ENCODE measurements around the gene CAPN2. TPM values are rescaled to one million over a fixed set of nuclear protein-coding genes. Genes with fewer than 3 reads are reported as not detected.
"Not testable (repeated sequence)": the region's sequence is repeated elsewhere in the genome, so short reads cannot be mapped to it uniquely, and the experiment has no call there.

Gene CAPN2
- polyA plus RNA-seq, 3 donors = 127 to 186 (median 182) TPM

DNA sequence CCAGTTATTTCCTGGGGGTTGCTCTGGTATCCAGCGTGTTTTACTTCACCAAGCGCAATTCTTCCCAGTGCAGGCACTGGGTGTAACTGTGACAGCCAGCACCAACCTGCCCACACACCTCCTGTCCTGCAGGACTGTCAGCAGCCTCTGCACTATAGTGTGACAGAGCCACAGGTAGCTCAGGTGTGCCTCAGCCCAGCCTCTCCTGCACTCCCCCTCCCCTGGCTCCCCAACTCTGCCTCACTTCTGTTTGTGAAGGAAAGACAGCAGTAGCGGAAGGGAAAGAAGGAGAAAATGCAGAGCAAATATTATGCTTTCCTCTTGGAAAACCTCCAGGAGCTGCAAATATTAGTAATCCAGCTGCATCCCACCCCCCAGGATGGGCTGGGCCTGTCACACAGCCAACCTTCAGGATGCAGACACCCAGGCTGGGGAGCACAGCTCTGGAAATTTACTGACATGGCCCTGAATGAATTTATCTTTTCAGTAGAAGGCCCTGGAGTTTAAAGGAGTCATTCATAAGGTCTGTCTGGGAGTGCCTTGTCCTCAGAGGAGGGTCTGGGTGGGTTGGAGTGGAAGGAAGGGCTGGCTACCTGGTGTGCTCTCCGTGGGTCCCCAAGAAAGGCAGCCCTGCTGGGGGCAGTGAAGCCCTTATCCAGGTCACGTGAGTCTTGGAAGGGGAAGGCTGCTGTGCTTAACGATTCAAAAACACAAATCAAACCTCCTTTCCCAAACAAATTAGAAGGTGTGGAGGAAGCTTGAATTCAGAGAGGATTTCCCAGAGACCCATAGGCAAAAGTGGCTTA lies 20.9 kb downstream of the CAPN2 start:
- peaks cover 88% of the 10 kb centered on the region for H3K79me2 ChIP-seq (ENCODE audit: insufficient read depth, low read length)
- no peak overlapping the region for H3K9ac ChIP-seq (ENCODE audit: insufficient read depth, low read length, poor library complexity, severe bottlenecking)
- H3K27me3 ChIP-seq (ENCODE audit: control insufficient read depth in 2 of 2, insufficient read depth in 2 of 2, low read length in 2 of 2) = no peaks in the 10 kb centered on the region
- no peak for DNase-seq
- H3K27ac ChIP-seq (ENCODE audit: low read depth in 1 of 2, low read length in 2 of 2) = peak overlapping the region in 1 of 2 donors; percentile 59
- intact Hi-C loops (cut with micrococcal nuclease) = no loop called here
- H3K4me1 Mint-ChIP-seq = peaks cover 24% of the 10 kb centered on the region
- H3K4me3 Mint-ChIP-seq = no peak overlapping the region
- H3K4me3 ChIP-seq (replicated peaks in 1 of 3; ENCODE audit: low read depth in 2 of 3, low read length in 3 of 3) = no peak overlapping the region
- peak overlapping the region; percentile 15 to 83 (median 27) for H3K27ac Mint-ChIP-seq
- peaks cover 87% of the 10 kb centered on the region for H4K20me1 ChIP-seq (ENCODE audit: insufficient read depth, low read length)
- peaks cover 0 to 12% of the 10 kb centered on the region in 2 donors for H3K4me1 ChIP-seq (ENCODE audit: control insufficient read depth in 1 of 2, insufficient read depth in 2 of 2, low read length in 2 of 2)
- peaks cover 0 to 1% (median 0%) of the 10 kb centered on the region in 3 donors for H3K27me3 Mint-ChIP-seq (ENCODE audit: low read depth in 3 of 3)
- WGBS (ENCODE audit: insufficient coverage) = 100% methylated on average over 2 of the region's 6 CpGs
- H3K9me3 ChIP-seq (replicated peaks in 1 of 2; ENCODE audit: control insufficient read depth in 1 of 2, insufficient read depth in 1 of 2, low read length in 2 of 2) = no peaks in the 10 kb centered on the region
- no peak overlapping the region for H3K4me2 ChIP-seq (replicated peaks; ENCODE audit: extremely low read depth, low read length, poor library complexity, severe bottlenecking)
- H3K36me3 Mint-ChIP-seq = peaks cover 66 to 83% of the 10 kb centered on the region in 2 donors
- H3K36me3 ChIP-seq (replicated peaks in 1 of 2; ENCODE audit: control insufficient read depth in 1 of 2, insufficient read depth in 2 of 2, low read length in 2 of 2) = peaks cover 55 to 85% of the 10 kb centered on the region in 2 donors
- no peaks in the 10 kb centered on the region for H3K9me3 Mint-ChIP-seq
- no peak for TF ChIP-seq CTCF (IDR thresholded peaks at IDR 0.05)
- H2AFZ ChIP-seq (ENCODE audit: insufficient read depth, low read depth, low read length, poor library complexity, severe bottlenecking) = no peak overlapping the region

GRCh38 chr1:223733898-223734852 lies 21.8 kb downstream of the CAPN2 start:
- Histone ChIP-seq H4K20me1 (ENCODE audit: insufficient read depth, low read length) (peaks cover 91% of the 10 kb centered on the region), H3K9me3 (replicated peaks in 1 of 2; ENCODE audit: control insufficient read depth in 1 of 2, insufficient read depth in 1 of 2, low read length in 2 of 2) (no peaks in the 10 kb centered on the region), H3K4me3 (replicated peaks in 1 of 3; ENCODE audit: low read depth in 2 of 3, low read length in 3 of 3) (no peak overlapping the region), H3K9ac (ENCODE audit: insufficient read depth, low read length, poor library complexity, severe bottlenecking) (no peak overlapping the region), H3K36me3 (replicated peaks in 1 of 2; ENCODE audit: control insufficient read depth in 1 of 2, insufficient read depth in 2 of 2, low read length in 2 of 2) (peaks cover 55 to 85% of the 10 kb centered on the region in 2 donors), H3K27ac (ENCODE audit: low read depth in 1 of 2, low read length in 2 of 2) (peak overlapping the region in 1 of 2 donors; percentile 59), H3K4me1 (ENCODE audit: control insufficient read depth in 1 of 2, insufficient read depth in 2 of 2, low read length in 2 of 2) (peaks cover 0 to 12% of the 10 kb centered on the region in 2 donors), H2AFZ (ENCODE audit: insufficient read depth, low read depth, low read length, poor library complexity, severe bottlenecking) (no peak overlapping the region), H3K4me2 (replicated peaks; ENCODE audit: extremely low read depth, low read length, poor library complexity, severe bottlenecking) (no peak overlapping the region), H3K79me2 (ENCODE audit: insufficient read depth, low read length) (peaks cover 86% of the 10 kb centered on the region), H3K27me3 (ENCODE audit: control insufficient read depth in 2 of 2, insufficient read depth in 2 of 2, low read length in 2 of 2) (no peaks in the 10 kb centered on the region)
- no peak for DNase-seq
- H3K9me3 Mint-ChIP-seq = no peaks in the 10 kb centered on the region
- WGBS (ENCODE audit: insufficient coverage) = 97% methylated on average over 17 of the region's 20 CpGs
- H3K36me3 Mint-ChIP-seq = peaks cover 66 to 84% of the 10 kb centered on the region in 2 donors
- H3K4me3 Mint-ChIP-seq = no peak overlapping the region
- H3K4me1 Mint-ChIP-seq = peaks cover 21% of the 10 kb centered on the region
- H3K27me3 Mint-ChIP-seq (ENCODE audit: low read depth in 3 of 3) = peaks cover 0 to 1% (median 0%) of the 10 kb centered on the region in 3 donors
- TF ChIP-seq CTCF (IDR thresholded peaks at IDR 0.05) = no peak
- intact Hi-C loops (cut with micrococcal nuclease) = no loop called here
- peak overlapping the region in 5 of 7 donors; percentile 15 to 73 (median 52) for H3K27ac Mint-ChIP-seq

DNA sequence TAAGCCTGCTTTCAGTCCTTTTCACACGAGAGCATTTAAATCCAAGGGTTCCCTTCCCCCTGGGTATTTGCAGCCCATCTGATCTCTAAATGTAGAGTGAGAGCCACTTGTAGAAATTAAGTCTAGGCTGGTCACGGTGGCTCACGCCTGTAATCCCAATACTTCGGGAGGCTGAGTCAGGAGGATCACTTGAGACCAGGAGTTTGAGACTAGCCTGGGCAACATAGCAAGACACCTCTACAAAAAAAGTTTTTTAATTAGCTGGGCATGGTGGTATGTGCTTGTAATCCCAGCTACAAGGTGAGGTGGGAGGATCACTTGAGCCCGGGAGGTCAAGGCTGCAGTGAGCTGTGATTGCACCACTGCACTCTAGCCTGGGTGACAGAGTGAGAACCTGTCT lies 24.3 kb downstream of the CAPN2 start:
- H3K27me3 Mint-ChIP-seq (ENCODE audit: low read depth in 3 of 3); DNase-seq; H3K4me1 ChIP-seq (ENCODE audit: control insufficient read depth in 1 of 2, insufficient read depth in 2 of 2, low read length in 2 of 2); H3K4me1 Mint-ChIP-seq; H3K4me2 ChIP-seq (replicated peaks; ENCODE audit: extremely low read depth, low read length, poor library complexity, severe bottlenecking); H3K9me3 ChIP-seq (replicated peaks in 1 of 2; ENCODE audit: control insufficient read depth in 1 of 2, insufficient read depth in 1 of 2, low read length in 2 of 2); H3K9ac ChIP-seq (ENCODE audit: insufficient read depth, low read length, poor library complexity, severe bottlenecking); H3K27me3 ChIP-seq (ENCODE audit: control insufficient read depth in 2 of 2, insufficient read depth in 2 of 2, low read length in 2 of 2); H3K4me3 Mint-ChIP-seq; H3K9me3 Mint-ChIP-seq; intact Hi-C loops (cut with micrococcal nuclease); H2AFZ ChIP-seq (ENCODE audit: insufficient read depth, low read depth, low read length, poor library complexity, severe bottlenecking); H3K4me3 ChIP-seq (replicated peaks in 1 of 3; ENCODE audit: low read depth in 2 of 3, low read length in 3 of 3): not testable (repeated sequence)
- Mint-ChIP-seq H3K27ac (peak overlapping the region in 5 of 7 donors; percentile 32 to 72 (median 40)), H3K36me3 (peaks cover 68 to 77% of the 10 kb centered on the region in 2 donors)
- H3K79me2 ChIP-seq (ENCODE audit: insufficient read depth, low read length) = peaks cover 66% of the 10 kb centered on the region
- H3K27ac ChIP-seq (ENCODE audit: low read depth in 1 of 2, low read length in 2 of 2) = peak overlapping the region in 1 of 2 donors; percentile 40
- peaks cover 65 to 83% of the 10 kb centered on the region in 2 donors for H3K36me3 ChIP-seq (replicated peaks in 1 of 2; ENCODE audit: control insufficient read depth in 1 of 2, insufficient read depth in 2 of 2, low read length in 2 of 2)
- H4K20me1 ChIP-seq (ENCODE audit: insufficient read depth, low read length) = peaks cover 83% of the 10 kb centered on the region
- WGBS (ENCODE audit: insufficient coverage) = no CpG with 5 or more reads among the region's 5 CpGs

All from CD14-positive monocyte (primary cell).